ENCODE data around the gene PIAS1. TPM values are rescaled to one million over a fixed set of nuclear protein-coding genes. Genes with fewer than 3 reads are reported as not detected.

The PIAS1 gene
- total and polyA plus RNA-seq, 2 donors (not counting 3 experiments of a cell fraction or from before 2014, with no cell fraction given), result 23.7 to 24.2 TPM

- no peaks in the 10 kb centered on the region for H3K9me3 ChIP-seq (replicated peaks; ENCODE audit: control insufficient read depth, insufficient read depth, low read length)
- H3K27me3 ChIP-seq (ENCODE audit: control insufficient read depth in 2 of 2, insufficient read depth in 2 of 2, low read length in 2 of 2), result no peaks in the 10 kb centered on the region
- H2AFZ ChIP-seq (ENCODE audit: low read depth, low read length), result no peak overlapping the region
- H4K20me1 ChIP-seq (replicated peaks; ENCODE audit: control insufficient read depth, extremely low read depth, insufficient read depth, low read length), result no peaks in the 10 kb centered on the region
- H3K27ac ChIP-seq (ENCODE audit: insufficient read depth, low read depth, low read length), result no peak overlapping the region
- FAIRE-seq, result peak; percentile 47
- no peak overlapping the region for H3K4me2 ChIP-seq (ENCODE audit: insufficient read depth, low read length)
- H3K79me2 ChIP-seq (ENCODE audit: control insufficient read depth, insufficient read depth, low read length), result no peaks in the 10 kb centered on the region
- DNase-seq (ENCODE audit: low read depth, low spot score), result peak; percentile 67
- dilution Hi-C loops (cut with MboI; ENCODE audit: extremely low pct_ligation_motif_present, low sequenced_read_pairs), result no loop called here
- H3K36me3 ChIP-seq (ENCODE audit: control insufficient read depth in 2 of 2, extremely low read depth in 1 of 2, insufficient read depth in 2 of 2, low read length in 2 of 2), result peaks cover 11% of the 10 kb centered on the region in 2 experiments
- no peaks in the 10 kb centered on the region for H3K4me1 ChIP-seq (ENCODE audit: control insufficient read depth, extremely low read depth, insufficient read depth, low read length)
- no TSS peak for BruUV-seq (replicated peaks)
- intact Hi-C loops (cut with micrococcal nuclease), result no loop called here
- no peaks in the 10 kb centered on the region for H3K9me1 ChIP-seq (replicated peaks; ENCODE audit: control insufficient read depth, extremely low read depth, insufficient read depth, low read length)
- ChIA-PET POLR2A (no interaction called here), CTCF (no interaction called here)
- H3K9ac ChIP-seq (replicated peaks; ENCODE audit: extremely low read depth, insufficient read depth, low read length), result no peak overlapping the region
- TF ChIP-seq POLR2A (IDR thresholded peaks at IDR 0.05; ENCODE audit: low read depth, low read length) (no peak), CTCF (IDR thresholded peaks at IDR 0.05; ENCODE audit: extremely low read depth in 1 of 2, insufficient read depth in 1 of 2, low read depth in 1 of 2, low read length in 2 of 2) (no peak), POLR2AphosphoS5 (IDR thresholded peaks at IDR 0.05; ENCODE audit: insufficient read depth, low read depth, low read length) (no peak), FOS (IDR thresholded peaks at IDR 0.05; ENCODE audit: borderline replicate concordance, insufficient read depth, low read length) (no peak), JUN (IDR thresholded peaks at IDR 0.05; ENCODE audit: borderline replicate concordance, insufficient read depth, insufficient read length, low read depth) (no peak), MAX (IDR thresholded peaks at IDR 0.05; ENCODE audit: insufficient read depth, insufficient read length) (no peak), EZH2 (IDR thresholded peaks at IDR 0.05; ENCODE audit: borderline replicate concordance, low read depth, low read length, severe bottlenecking) (no peak)
- H3K4me3 ChIP-seq (replicated peaks in 1 of 3; ENCODE audit: insufficient read depth in 1 of 3, low read depth in 1 of 3, low read length in 3 of 3), result no peak overlapping the region
These were observed 133.4 kb downstream of the PIAS1 start for GRCh38 chr15:68187559-68187958.

All from endothelial cell of umbilical vein (primary cell).